HCT116 (cell line): ENCODE measurements around the gene DMAC2. TPM values are rescaled to one million over a fixed set of nuclear protein-coding genes. Genes with fewer than 3 reads are reported as not detected.

Experiments used
- ATAC-seq: fragments of 200-7000 bp; cut with Tn5 transposase; 2 replicates; pipeline ENCODE4 v1.9.1; 2020; ENCODE audit warnings: mild to moderate bottlenecking, moderate library complexity
- BruUV-seq: library from RNA; stranded (reverse); fragments of 400-500 nt; replicated peaks from 2 replicates; lab custom pipeline; 2021; lab: Mats Ljungman, UMichigan
- CTCF ChIA-PET: fragments of 300-600 bp; sonication (Branson Sonifier 250); formaldehyde crosslinking; loops from one replicate; lab custom pipeline; 2021; ENCODE audit warnings: antibody characterized with exemption; lab: Charles Lee
- POLR2A ChIA-PET: fragments of 300-600, 350-600 bp; sonication (Branson Sonifier 250); formaldehyde crosslinking; loops from one replicate; lab custom pipeline; 2021; ENCODE audit warnings: antibody characterized with exemption; lab: Charles Lee
- RAD21 ChIA-PET, 2 experiments: fragments of 300-600 bp; sonication (Branson Sonifier 250); formaldehyde crosslinking; loops; one replicate each; lab custom pipeline; 2023; ENCODE audit warnings: low total read pairs in 2 of 2; ENCODE audit not compliant: uncharacterized antibody in 2 of 2, unreplicated experiment in 2 of 2, low non-redundant PET in 1 of 2; lab: Charles Lee
- DNase-seq: peaks from one replicate; pipeline ENCODE4 v3.0.0-alpha.2; 2010; ENCODE audit warnings: low read depth, low spot score
- H2AFZ ChIP-seq: fragments of 200-600 bp; shearing (Covaris generic), sonication (generic); 2 replicates; pipeline ENCODE4 v1.6.1; 2017; ENCODE audit warnings: low read depth, mixed run types, mixed read lengths, antibody characterized with exemption, low read length; ENCODE audit not compliant: poor library complexity, severe bottlenecking
- H3K27ac ChIP-seq: 2 replicates; pipeline ENCODE4 v1.5.1; 2012; ENCODE audit warnings: low read depth, low read length
- H3K27me3 ChIP-seq: fragments of 200-600 bp; sonication (generic); 2 replicates; pipeline ENCODE4 v1.6.1; 2016; ENCODE audit warnings: mixed run types, low read length, mixed read lengths; ENCODE audit not compliant: insufficient read depth
- H3K36me3 ChIP-seq, 2 experiments: fragments of 200-500 bp in 1 of 2; fragments of 200-600 bp in 1 of 2; sonication (Bioruptor generic) in 1 of 2; sonication (generic) in 1 of 2; 2 replicates each; pipeline versions ENCODE4 v1.5.1 to v1.6.1; 2014 to 2016; ENCODE audit warnings: low read length in 2 of 2, inconsistent platforms in 1 of 2, mixed read lengths in 1 of 2, mixed run types in 1 of 2; ENCODE audit not compliant: insufficient read depth in 2 of 2, control insufficient read depth in 1 of 2
- H3K4me1 ChIP-seq, 2 experiments: fragments of 200-600 bp in 1 of 2; sonication (generic) in 1 of 2; 2 replicates each; pipeline versions ENCODE4 v1.5.1 to v1.6.1; 2012 to 2017; ENCODE audit warnings: low read length in 2 of 2, inconsistent platforms in 1 of 2, mild to moderate bottlenecking in 1 of 2, mixed read lengths in 1 of 2, mixed run types in 1 of 2, moderate library complexity in 1 of 2; ENCODE audit not compliant: insufficient read depth in 2 of 2, control insufficient read depth in 1 of 2
- H3K4me2 ChIP-seq: fragments of 200-600 bp; sonication (generic); 2 replicates; pipeline ENCODE4 v1.6.1; 2017; ENCODE audit warnings: mixed run types, low read length, mixed read lengths
- H3K4me3 ChIP-seq, 2 experiments: fragments of 200-600 bp in 1 of 2; sonication (generic) in 1 of 2; replicated peaks in 1 of 2; 2 replicates each; pipeline ENCODE4 v1.5.1; 2011 to 2016; ENCODE audit warnings: low read length in 2 of 2, control low read depth in 1 of 2, low read depth in 1 of 2, mild to moderate bottlenecking in 1 of 2, mixed read lengths in 1 of 2, mixed run types in 1 of 2
- H3K79me2 ChIP-seq: fragments of 200-600 bp; sonication (generic); 2 replicates; pipeline ENCODE4 v1.6.1; 2017; ENCODE audit warnings: mild to moderate bottlenecking, mixed run types, low read length, moderate library complexity, mixed read lengths; ENCODE audit not compliant: insufficient read depth
- H3K9ac ChIP-seq: fragments of 200-600 bp; sonication (generic); 2 replicates; pipeline ENCODE4 v1.6.1; 2016; ENCODE audit warnings: low read length, mixed read lengths
- H3K9me2 ChIP-seq: fragments of 200-600 bp; sonication (generic), shearing (Covaris generic); 2 replicates; pipeline ENCODE4 v1.6.1; 2017; ENCODE audit warnings: mixed run types, mild to moderate bottlenecking, moderate library complexity; ENCODE audit not compliant: insufficient read depth
- H3K9me3 ChIP-seq, 2 experiments: fragments of 200-500 bp in 1 of 2; fragments of 200-600 bp in 1 of 2; sonication (Bioruptor generic) in 1 of 2; sonication (generic) in 1 of 2; 2 replicates each; pipeline ENCODE4 v1.6.1; 2014 to 2017; ENCODE audit warnings: low read length in 2 of 2, mixed read lengths in 2 of 2, inconsistent platforms in 1 of 2, low read depth in 1 of 2, mild to moderate bottlenecking in 1 of 2, mixed run types in 1 of 2, moderate library complexity in 1 of 2; ENCODE audit not compliant: control insufficient read depth in 1 of 2, insufficient read depth in 1 of 2
- H4K20me1 ChIP-seq: fragments of 200-600 bp; sonication (generic), shearing (Covaris generic); 2 replicates; pipeline ENCODE4 v1.6.1; 2017; ENCODE audit warnings: mixed run types, mild to moderate bottlenecking, moderate library complexity; ENCODE audit not compliant: insufficient read depth
- JUND ChIP-seq: IDR thresholded peaks from 2 replicates; pipeline ENCODE4 v1.6.1; 2012
- POLR2AphosphoS5 ChIP-seq: IDR thresholded peaks from 2 replicates; pipeline ENCODE4 v1.6.1; 2011; ENCODE audit warnings: mild to moderate bottlenecking, low read depth, low read length, moderate library complexity
- SIN3A ChIP-seq: IDR thresholded peaks from 2 replicates; pipeline ENCODE4 v1.6.1; 2012; ENCODE audit warnings: low read depth
- SP1 ChIP-seq: IDR thresholded peaks from 2 replicates; pipeline ENCODE4 v1.6.1; 2012; ENCODE audit warnings: low read depth
- TCF7L2 ChIP-seq: IDR thresholded peaks from 2 replicates; pipeline ENCODE4 v1.7.0; 2011; ENCODE audit warnings: borderline replicate concordance, inconsistent platforms; ENCODE audit not compliant: insufficient read depth, insufficient read length; ENCODE audit errors: extremely low read depth
- ZFX ChIP-seq: fragments of 450-650 bp; IDR thresholded peaks from 2 replicates; pipeline ENCODE4 v1.6.1; 2017
- intact Hi-C: fragments of 100-400 bp; cut with micrococcal nuclease; formaldehyde crosslinking; loops from 2 replicates; pipeline ENCODE4 v1.10.0; 2022
- total RNA-seq: library from RNA; stranded (reverse); gene quantifications from one replicate; pipeline ENCODE4 v1.2.1, GENCODE V29; 2021; ENCODE audit not compliant: unreplicated experiment
- TF ChIP-seq, protein P1 (sequence below): IDR thresholded peaks from 2 replicates; pipeline ENCODE4 v1.6.1; 2012; ENCODE audit warnings: low read depth
- TF ChIP-seq, protein P2 (sequence below), 3 experiments: fragments of 200-600 bp in 1 of 3; sonication (generic) in 1 of 3; IDR thresholded peaks in 2 of 3; conservative IDR thresholded peaks in 1 of 3; 2 replicates each; pipeline ENCODE4 v1.5.1; 2012 to 2017; ENCODE audit warnings: low read depth in 2 of 3, low read length in 2 of 3, antibody characterized with exemption in 1 of 3, borderline replicate concordance in 1 of 3, control low read depth in 1 of 3, mild to moderate bottlenecking in 1 of 3, mixed read lengths in 1 of 3, mixed run types in 1 of 3, moderate library complexity in 1 of 3; ENCODE audit not compliant: insufficient read depth in 1 of 3
- TF ChIP-seq, protein P3 (sequence below): IDR thresholded peaks from 2 replicates; pipeline ENCODE4 v1.6.1; 2012

DMAC2 gene
- total RNA-seq, 1 experiment from 2014 or later = 65.6 TPM

DNA sequence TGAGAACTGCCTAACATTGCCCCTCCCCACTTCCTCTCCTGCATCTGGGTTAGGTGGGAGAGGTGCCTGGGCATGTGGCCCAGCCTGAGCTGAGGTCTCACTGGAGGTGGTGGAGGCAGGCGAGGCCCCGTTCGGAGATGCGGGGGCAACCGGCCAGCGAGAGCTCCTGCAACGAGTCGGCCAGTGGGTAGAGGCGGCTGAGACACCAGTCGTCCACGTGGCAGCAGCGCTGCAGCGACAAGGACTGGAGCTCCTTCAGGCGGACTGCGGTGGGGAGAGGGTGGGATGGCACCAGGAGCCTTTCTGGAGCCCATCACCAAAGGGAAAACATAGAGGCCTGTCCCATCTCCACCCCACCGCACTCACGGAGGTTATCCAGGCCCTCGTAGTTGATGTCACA, 6.5 kb downstream of the DMAC2 start:
- Histone ChIP-seq H3K36me3 (peaks cover 0 to 18% of the 10 kb centered on the region in 2 experiments; a peak in 3 of 4 replicates), H4K20me1 (no peaks in the 10 kb centered on the region)

More for the DNA sequence above, 6.5 kb downstream of the DMAC2 start:
- peaks cover 7% of the 10 kb centered on the region; the same call in 1 of the 2 replicates for H3K79me2 ChIP-seq
- no TSS peak for BruUV-seq
- TF ChIP-seq SP1 = no peak
- TF ChIP-seq, protein P1, sequence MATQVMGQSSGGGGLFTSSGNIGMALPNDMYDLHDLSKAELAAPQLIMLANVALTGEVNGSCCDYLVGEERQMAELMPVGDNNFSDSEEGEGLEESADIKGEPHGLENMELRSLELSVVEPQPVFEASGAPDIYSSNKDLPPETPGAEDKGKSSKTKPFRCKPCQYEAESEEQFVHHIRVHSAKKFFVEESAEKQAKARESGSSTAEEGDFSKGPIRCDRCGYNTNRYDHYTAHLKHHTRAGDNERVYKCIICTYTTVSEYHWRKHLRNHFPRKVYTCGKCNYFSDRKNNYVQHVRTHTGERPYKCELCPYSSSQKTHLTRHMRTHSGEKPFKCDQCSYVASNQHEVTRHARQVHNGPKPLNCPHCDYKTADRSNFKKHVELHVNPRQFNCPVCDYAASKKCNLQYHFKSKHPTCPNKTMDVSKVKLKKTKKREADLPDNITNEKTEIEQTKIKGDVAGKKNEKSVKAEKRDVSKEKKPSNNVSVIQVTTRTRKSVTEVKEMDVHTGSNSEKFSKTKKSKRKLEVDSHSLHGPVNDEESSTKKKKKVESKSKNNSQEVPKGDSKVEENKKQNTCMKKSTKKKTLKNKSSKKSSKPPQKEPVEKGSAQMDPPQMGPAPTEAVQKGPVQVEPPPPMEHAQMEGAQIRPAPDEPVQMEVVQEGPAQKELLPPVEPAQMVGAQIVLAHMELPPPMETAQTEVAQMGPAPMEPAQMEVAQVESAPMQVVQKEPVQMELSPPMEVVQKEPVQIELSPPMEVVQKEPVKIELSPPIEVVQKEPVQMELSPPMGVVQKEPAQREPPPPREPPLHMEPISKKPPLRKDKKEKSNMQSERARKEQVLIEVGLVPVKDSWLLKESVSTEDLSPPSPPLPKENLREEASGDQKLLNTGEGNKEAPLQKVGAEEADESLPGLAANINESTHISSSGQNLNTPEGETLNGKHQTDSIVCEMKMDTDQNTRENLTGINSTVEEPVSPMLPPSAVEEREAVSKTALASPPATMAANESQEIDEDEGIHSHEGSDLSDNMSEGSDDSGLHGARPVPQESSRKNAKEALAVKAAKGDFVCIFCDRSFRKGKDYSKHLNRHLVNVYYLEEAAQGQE = no peak
- TF ChIP-seq JUND = no peak
- no peak for TF ChIP-seq TCF7L2
- TF ChIP-seq POLR2AphosphoS5 = no peak
- no peak for TF ChIP-seq SIN3A
- TF ChIP-seq, protein P2, sequence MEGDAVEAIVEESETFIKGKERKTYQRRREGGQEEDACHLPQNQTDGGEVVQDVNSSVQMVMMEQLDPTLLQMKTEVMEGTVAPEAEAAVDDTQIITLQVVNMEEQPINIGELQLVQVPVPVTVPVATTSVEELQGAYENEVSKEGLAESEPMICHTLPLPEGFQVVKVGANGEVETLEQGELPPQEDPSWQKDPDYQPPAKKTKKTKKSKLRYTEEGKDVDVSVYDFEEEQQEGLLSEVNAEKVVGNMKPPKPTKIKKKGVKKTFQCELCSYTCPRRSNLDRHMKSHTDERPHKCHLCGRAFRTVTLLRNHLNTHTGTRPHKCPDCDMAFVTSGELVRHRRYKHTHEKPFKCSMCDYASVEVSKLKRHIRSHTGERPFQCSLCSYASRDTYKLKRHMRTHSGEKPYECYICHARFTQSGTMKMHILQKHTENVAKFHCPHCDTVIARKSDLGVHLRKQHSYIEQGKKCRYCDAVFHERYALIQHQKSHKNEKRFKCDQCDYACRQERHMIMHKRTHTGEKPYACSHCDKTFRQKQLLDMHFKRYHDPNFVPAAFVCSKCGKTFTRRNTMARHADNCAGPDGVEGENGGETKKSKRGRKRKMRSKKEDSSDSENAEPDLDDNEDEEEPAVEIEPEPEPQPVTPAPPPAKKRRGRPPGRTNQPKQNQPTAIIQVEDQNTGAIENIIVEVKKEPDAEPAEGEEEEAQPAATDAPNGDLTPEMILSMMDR (IDR thresholded peaks at IDR 0.05 in 2 of 3, conservative IDR thresholded peaks at IDR 0.05 in 1 of 3; ENCODE audit: borderline replicate concordance in 1 of 3, insufficient read depth in 1 of 3, low read depth in 2 of 3, low read length in 2 of 3) = no peak
- TF ChIP-seq, protein P3, sequence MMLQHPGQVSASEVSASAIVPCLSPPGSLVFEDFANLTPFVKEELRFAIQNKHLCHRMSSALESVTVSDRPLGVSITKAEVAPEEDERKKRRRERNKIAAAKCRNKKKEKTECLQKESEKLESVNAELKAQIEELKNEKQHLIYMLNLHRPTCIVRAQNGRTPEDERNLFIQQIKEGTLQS = no peak
- no peak for TF ChIP-seq ZFX
- TF ChIP-seq, all 23 proteins: peak for 0
- Histone ChIP-seq H2AFZ (no peak overlapping the region), H3K27ac (no peak overlapping the region), H3K4me1 (no peaks in the 10 kb centered on the region; a peak in 1 of 4 replicates), H3K9me2 (no peaks in the 10 kb centered on the region), H3K9me3 (no peaks in the 10 kb centered on the region), H3K9ac (no peak overlapping the region), H3K4me2 (no peak overlapping the region), H3K27me3 (no peaks in the 10 kb centered on the region), H3K4me3 (no peak overlapping the region)
- POLR2A ChIA-PET = no interaction called here
- DNase-seq = no peak
- intact Hi-C loops = no loop called here
- RAD21 ChIA-PET = no interaction called here
- ATAC-seq = no peak
- CTCF ChIA-PET = no interaction called here
